GM18868 (cell line): ENCODE data around the gene KCNF1.

Experiments
- ATAC-seq: cut with Tn5 transposase; IDR thresholded peaks from one replicate; pipeline ENCODE4 v1.9.1; 2021; ENCODE audit warnings: mild to moderate bottlenecking, moderate library complexity; ENCODE audit not compliant: unreplicated experiment

The KCNF1 gene

DNA sequence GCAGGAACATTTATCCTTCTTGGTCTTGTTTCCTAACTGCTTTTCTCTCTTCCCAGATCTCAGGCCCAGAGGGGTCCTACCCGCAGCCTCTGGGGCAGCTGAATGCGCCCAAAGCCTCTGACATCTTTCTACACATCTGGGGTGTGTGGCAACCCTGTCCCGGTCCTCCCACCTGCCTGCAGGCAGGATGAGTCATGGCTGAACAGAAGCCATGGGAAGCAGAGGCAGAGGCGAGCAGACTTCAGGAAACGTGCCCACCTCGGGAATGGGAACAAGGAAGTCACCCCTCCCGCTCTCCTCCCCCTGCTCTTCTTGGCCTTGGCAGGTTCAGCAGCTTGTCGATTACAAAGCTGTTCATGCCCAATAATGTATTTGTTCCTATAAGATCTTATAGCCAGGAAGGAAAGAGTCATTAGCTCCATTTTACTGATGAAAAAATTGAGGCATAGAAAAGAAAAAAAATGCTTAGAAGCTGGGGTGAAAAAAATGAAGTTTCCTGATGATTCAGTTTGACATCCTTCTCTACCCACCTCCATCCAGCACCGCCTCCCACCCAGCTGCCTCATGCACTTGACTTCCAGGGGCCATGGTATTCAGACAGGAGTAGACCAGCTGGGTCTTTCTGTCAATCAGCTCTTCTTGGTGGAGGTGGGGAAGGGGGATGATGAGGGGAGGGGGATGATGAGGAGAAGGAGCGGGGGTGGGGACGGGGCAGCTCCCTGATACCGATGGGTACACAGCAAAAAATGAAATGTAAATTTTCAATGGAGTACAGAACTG, 10.4 kb upstream of the KCNF1 start:
- ATAC-seq = no peak

DNA sequence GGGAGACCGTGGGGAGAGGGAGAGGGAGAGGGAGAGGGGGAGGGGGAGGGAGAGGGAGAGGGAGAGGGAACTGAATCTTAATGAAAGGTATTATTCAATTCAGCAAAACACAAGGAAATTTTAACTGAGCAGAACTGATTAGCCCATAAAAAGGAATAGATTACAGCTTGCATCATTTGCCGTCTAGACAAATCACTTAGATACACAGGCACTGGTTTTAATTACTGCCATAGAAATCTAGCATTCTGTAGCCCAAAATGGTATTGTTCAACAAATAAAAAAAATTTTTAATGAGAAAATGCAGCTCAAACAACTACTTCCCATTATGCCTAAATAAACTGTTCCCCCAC, 7.9 kb upstream of the KCNF1 start:
- ATAC-seq = no peak

DNA sequence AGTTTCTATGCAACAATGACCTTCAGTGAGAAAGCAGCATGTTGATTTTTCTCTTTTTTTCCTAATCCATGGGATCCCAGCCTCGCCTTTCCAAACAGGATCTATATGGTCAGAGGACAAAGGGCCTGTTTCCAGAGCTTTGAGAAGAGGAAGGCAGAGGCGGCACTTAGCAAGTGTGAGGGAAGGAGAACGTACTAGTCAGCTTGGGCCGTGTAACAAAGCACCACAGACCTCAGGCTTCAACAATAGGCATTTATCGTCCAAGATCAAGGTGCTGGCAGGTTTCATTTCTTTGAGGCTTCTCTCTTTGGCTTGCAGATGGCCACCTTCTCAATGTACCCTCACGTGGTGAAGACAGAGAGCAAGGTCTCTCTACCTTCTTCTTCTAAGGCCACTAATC, 7.3 kb upstream of the KCNF1 start:
- ATAC-seq = no peak

DNA sequence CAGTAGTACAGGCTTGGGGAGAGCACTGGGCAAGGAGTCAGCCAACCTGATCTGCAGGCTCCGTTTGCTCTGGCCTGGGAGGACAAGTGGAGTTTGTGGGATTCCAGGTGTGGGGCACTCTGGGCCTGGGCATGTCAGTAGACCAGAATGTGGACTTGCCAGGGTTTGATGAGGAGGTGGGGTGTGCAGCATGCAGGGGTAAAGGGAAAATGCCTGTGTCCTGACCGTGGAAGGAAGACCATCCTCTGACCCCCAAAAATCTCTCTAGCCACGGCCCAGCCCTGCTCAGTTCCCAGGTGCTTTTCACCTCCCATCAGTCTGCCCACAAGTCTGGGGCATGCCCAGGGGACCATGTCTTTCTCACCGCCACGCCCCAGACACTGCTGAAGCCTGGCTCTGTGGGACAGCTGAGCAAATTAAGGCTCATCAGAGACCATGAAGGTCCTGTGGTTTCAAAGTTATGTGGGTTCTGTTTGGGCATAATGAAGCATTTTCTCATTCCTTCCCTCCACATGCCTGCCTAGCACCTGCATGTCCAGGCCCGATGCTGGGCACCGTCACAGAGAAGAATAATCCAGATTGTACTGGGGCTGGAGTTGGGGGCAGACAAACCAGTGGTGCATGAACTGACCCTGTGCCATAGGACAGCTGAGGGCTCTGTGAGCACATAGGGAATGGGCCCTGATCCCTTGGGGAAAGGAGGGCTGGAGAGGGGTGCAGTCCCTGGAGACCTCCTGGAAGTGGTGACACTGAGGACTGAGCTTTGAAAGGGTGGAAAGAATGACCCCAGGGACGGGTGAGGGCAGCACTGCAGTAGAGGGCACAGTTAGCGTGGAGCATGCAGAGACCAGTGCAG, 6.5 kb upstream of the KCNF1 start:
- ATAC-seq = no peak

DNA sequence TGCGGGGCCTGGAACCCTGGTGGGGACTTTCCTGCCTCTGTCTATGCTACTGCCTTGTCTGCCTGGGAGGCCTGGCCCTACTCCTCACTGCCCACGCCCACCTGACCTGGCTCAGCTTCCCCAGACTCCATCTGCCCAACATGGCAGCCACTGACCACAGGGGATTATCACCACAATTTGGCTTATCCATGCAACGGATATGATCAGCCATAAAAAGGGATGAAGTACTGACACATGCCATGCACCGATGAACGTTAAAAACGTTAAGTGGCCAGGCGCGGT, 5.9 kb upstream of the KCNF1 start:
- ATAC-seq = no peak

DNA sequence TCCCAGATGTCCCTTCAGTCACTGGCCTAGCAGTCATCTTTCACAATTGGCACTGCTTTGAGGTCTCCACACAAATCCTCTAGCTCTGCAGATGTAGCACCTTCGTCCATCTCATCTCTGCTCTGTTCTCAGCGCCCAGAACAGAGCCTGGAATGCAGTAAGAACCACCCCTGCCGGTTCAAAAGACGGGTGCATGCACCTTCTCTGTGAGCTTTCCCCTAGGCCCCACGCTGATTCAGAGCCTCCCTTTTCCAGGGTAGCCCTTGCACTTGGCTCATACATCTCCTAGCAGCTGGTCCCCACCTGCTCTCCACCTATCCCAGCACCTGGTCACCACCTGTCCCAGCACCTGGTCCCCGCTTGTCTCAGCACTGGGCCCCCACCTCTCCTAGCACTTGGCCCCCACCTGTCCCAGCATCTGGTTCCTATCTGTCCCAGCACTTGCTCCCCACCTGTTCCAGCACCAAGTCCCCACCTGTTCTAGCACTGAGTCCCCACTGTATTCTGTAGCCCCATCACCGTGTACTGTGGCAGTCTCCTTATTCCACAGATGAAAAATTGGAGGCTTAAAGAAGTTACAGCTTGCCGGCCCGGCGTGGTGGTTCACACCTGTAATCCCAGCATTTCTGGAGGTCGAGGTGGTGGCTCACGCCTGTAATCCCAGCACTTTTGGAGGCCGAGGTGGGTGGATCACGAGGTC, 4.7 kb upstream of the KCNF1 start:
- no peak for ATAC-seq

DNA sequence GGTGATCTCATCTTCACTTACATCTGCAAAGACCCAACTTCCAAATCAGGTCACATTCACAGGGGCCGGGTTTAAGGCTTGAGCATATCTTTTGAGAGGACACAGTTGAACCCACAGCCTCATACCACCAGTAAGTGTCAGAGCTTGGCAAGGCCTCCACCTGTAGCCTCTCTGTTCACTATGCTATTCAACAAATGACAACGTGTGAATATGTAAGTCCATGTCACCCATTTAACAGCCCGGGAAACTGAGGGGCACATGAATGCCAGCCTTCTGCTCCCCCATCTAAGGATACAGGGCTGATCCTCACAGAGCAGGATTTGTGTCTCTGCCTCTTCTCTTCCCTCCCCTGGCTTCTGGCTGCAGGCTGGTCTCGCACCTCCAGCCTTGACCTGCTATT, 3.5 kb upstream of the KCNF1 start:
- ATAC-seq = no peak

DNA sequence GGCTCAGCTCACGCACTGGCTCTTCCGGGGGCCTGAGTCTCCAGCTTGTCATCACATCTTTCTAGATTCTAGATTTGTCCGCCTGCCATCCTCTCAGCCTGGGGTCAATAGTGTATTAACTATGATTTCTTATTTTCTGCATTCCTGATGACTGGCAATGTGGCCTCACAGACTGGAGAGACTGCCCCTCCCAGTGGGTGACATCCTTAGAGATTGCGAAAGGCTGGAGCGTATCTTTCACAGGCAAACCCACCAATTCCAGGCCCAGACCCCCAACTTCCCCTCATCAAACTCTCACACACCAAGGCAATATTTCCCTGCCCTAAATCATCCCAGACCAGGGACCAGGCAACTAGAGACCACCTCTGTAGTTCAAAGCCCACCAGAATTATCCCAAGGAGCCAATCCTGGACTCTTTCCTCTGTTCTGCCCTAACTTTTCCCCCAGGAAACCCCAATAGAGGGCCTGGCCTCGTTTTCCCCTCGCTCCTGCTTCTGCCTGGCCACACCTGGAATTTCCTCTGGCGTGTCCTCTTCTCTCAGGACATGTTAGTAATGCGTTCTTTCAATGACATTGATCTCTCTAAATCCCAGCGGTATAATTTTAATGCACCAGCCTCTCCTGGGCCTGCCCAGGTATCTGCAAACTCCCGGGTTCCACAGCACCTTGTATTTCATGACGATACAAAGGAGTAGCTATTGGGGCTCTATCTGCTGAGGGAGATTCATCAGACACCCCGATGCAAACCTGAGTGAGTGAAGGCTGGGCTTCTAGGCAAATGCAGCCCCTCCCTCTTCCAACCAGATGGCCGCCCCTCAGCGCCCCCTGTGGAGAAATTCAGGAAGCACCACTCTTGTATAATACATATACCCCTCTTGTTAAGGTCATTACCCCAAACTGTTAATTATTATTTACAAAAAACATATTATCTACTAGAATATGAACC, 2.4 kb upstream of the KCNF1 start:
- no peak for ATAC-seq

DNA sequence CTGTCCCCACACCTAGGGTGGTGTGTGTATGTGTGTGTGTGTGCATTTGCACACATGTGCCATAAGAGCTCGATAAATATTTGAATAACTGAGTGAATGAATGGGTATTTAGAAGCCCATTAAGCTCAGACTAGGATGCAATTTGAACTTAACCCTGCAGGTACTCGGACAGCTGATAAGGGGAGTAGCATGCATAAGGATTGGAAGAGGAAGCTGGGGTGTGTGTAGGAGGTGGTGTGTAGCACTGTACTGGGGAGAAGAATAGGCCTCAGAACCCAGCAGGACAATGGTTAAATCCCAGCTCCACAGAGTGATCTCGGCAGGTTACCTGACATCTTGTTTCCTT, 1.8 kb upstream of the KCNF1 start:
- ATAC-seq = no peak

DNA sequence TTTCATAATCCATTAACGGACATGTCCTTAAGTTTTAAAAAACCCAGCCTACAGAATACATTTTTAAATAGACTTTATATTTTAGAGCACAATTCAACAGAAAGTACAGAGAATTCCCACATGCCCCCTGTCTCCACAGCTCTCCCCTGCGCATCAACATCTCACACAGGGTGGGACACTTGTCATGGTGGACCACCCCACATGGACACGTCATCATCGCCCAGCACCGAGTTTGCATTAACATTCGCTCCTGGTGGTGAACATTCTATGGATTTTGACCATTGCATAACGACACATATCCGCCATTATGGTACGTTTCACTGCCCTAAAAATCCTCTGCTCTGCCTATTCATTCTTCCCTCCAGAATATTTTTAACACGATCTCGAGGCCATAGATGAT, 1.1 kb upstream of the KCNF1 start:
- ATAC-seq = no peak

DNA sequence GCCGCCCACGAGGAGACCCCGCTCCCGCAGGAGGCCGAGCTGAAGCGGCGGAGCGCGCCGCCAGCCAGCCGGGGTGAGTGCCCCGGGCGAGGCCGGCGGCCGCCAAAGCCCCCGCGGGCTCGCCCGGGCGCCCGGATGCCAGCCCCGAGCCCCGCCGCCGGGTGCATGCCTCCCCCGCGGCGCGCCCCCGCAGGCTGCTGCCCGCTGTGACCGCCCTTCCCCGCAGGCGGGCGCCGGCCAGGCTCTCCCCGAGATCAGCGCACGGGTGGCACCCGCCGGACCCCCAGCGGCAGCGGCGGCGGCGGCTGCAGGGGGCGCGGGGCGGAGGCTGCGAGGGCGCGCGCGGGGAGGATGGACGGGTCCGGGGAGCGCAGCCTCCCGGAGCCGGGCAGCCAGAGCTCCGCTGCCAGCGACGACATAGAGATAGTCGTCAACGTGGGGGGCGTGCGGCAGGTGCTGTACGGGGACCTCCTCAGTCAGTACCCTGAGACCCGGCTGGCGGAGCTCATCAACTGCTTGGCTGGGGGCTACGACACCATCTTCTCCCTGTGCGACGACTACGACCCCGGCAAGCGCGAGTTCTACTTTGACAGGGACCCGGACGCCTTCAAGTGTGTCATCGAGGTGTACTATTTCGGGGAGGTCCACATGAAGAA, 470 bp downstream of the KCNF1 start:
- no peak for ATAC-seq

DNA sequence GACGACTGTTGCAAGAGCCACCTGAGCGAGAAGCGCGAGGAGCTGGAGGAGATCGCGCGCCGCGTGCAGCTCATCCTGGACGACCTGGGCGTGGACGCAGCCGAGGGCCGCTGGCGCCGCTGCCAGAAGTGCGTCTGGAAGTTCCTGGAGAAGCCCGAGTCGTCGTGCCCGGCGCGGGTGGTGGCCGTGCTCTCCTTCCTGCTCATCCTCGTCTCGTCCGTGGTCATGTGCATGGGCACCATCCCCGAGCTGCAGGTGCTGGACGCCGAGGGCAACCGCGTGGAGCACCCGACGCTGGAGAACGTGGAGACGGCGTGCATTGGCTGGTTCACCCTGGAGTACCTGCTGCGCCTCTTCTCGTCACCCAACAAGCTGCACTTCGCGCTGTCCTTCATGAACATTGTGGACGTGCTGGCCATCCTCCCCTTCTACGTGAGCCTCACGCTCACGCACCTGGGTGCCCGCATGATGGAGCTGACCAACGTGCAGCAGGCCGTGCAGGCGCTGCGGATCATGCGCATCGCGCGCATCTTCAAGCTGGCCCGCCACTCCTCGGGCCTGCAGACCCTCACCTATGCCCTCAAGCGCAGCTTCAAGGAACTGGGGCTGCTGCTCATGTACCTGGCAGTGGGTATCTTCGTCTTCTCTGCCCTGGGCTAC, 1.2 kb downstream of the KCNF1 start:
- ATAC-seq = no peak

DNA sequence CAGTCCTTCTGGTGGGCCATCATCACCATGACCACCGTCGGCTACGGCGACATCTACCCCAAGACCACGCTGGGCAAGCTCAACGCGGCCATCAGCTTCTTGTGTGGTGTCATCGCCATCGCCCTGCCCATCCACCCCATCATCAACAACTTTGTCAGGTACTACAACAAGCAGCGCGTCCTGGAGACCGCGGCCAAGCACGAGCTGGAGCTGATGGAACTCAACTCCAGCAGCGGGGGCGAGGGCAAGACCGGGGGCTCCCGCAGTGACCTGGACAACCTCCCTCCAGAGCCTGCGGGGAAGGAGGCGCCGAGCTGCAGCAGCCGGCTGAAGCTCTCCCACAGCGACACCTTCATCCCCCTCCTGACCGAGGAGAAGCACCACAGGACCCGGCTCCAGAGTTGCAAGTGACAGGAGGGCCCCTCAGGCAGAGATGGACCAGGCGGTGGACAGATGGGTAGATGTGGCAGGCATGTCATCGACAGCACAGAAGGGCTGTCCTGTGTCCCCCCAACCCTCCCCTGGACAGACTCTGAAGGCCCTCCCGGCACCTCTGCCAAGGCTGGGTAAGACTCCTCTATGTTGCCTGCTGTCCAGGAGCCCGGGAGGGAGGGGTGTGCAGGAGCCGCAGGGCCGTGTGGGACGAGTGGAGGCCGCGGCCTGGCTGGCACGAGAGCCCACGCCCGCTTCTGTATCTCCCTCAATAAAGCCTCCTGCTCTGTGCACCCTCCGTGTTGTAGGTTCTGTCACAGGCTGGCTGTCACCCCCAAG, 2.0 kb downstream of the KCNF1 start:
- no peak for ATAC-seq

DNA sequence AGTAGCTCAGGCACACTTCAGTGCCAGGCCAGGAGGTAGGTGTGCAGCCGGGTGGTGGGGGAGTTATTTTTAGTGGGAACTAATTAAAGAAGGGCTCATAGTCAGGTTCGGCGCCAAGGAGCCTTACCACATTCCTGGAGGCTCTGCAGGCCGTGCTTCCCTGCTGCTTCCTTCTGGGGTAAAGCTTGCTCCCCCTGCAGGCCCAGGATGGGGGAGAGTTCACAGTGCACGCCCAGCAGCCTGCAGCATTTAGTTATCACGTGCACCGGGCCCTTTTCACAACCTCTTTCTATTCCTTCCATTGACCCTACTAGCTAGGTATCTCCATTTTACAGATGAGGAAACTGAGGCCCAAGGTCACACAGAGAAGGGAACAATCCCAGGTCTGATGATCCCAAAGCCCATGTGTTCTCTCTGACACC, 2.5 kb downstream of the KCNF1 start:
- ATAC-seq = no peak

DNA sequence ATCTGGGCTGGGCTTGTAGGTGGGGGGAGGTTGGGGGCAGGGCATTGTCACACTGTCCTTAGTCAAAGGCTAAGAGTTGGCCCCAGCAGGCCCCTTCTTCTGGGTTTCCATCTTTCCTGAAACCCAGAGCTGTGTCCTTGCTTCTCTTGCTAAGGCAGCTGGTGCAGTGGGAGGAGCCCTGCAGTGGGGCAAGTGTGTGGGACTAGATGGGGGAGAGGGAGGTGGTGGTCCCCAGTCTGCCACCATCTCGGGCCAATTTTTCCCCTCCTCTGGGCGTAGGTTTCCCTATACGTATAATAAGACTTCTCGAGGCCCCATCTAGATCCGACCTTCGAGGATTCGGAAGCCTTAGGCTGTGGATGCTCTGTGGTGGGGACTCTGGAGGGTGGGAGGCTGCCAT, 3.5 kb downstream of the KCNF1 start:
- ATAC-seq = no peak

DNA sequence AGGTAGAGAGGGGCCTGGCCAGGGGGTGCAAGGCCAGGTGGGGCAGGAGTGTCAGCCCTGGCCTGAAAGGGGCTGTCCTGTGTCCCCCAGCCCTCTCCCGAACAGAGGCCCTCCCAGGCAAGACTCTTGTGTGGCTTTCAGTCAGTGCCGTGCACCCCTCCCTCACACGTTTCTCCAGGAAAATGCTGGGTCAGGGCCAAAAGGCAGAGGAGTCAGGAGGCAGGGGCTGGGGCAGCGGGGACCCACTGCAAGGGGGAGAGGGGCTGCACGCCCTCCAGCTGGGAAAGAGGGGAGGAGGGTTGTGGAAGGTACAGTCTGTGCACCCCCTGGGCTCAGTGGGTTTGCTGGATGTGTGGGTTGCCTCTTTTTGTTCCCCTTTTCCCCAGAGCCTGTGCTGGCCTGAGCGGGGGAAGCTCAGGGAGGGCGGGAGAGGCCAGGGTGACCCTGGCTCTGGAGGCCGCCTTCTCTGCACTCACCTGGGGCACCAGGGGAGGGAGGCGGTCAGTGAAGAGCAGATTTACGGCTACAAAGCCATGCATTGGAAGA, 4.1 kb downstream of the KCNF1 start:
- ATAC-seq = no peak

DNA sequence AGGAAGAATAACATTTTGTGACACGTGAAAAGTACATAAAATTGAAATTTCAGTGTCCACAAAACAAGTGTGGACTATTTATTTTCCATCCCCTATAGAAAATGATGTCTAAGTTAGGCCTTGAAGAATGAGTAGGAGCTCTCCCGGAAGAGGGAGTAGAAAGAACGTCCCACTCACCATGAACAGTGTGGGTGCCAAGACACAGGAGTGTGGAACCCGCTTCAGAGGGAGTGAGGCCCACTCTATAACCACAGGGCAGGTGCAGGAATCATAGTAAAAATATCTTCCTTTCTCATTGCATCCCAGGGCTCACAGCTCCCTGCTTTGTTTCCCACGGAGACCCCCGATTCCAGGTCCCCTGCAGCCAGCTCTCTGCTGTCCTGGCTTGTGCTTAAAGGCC, 5.2 kb downstream of the KCNF1 start:
- ATAC-seq = no peak

DNA sequence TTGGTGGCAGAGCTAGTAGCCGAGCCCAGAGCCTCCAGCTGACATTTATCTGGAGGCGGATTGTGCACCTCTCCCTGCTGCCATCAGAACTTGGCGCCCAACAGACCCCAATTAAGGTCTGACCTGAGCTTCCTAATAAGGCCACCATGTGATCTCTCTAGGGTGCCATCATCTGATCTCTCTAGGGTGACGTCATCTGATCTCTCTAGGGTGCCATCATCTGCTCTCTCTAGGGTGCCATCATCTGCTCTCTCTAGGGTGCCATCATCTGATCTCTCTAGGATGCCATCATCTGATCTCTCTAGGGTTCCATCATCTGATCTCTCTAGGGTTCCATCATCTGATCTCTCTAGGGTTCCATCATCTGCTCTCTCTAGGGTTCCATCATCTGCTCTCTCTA, 6.2 kb downstream of the KCNF1 start:
- no peak for ATAC-seq
